ENCODE data around the gene NAALAD2. TPM values are rescaled to one million over a fixed set of nuclear protein-coding genes. Genes with fewer than 3 reads are reported as not detected.
"Not testable (repeated sequence)": the region's sequence is repeated elsewhere in the genome, so short reads cannot be mapped to it uniquely, and the experiment has no call there.

NAALAD2 gene
- total RNA-seq, 2 donors from 2014 or later: not detected

DNA sequence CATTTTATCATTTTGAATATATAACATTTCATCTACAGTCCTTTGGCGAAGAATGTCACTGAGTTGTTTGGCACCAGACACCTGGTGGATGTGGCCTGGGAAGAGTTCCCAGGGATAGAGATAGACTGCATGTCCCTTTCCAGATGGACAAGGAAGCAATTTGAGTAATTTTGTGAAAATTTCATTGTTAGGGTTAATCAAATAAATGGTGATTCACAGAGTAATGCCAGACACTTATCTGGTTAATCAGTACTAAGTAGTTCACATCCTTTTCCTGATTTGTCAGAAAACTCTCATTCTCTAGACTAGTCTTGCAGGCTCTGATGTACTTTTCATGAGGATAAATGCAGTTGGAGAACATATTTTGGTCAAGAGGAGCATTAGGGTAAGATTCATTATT, 41.6 kb downstream of the NAALAD2 start:
- ATAC-seq: no peak
- DNase-seq (ENCODE audit: low spot score in 2 of 2): no peak
- Mint-ChIP-seq H3K9me3 (no peaks in the 10 kb centered on the region), H3K27ac (no peak overlapping the region), H3K36me3 (no peaks in the 10 kb centered on the region)

DNA sequence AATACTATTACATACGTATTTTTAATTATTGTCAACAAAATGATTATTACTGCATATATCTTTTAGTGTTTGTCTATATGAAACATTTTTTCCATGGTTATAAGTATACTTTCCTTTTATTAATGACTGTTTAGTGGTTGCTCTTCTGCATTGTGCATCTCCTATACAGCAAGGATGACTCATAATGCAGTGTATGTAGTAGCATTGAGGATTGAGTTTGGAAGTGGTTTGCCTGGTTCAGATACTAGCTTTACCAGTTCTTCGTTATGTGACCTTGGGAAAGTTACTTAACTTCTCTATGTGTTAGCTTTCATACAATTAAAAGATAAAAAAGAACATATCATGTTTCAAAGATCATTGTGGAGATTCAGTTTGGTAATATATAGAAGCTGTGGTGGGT, 44.3 kb downstream of the NAALAD2 start:
- no peak overlapping the region for H3K27ac Mint-ChIP-seq

DNA sequence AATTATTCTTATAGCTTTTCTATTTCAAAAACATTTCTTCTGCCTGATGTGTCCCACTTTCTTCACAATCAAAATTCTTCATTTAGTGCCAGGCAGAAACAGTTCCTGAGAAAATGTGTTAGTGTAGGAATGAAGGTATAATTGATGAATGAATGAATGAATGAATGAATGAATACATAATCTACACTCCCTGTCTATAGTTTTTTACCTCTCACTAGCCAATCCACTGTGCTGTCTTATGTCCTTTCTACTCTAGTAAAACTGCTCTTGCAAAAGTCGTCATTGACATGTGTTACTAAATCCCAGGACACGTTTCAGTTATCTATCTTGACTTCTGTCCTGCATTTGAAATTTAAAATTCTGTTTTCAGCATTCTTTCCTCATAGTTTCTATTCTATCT, 45.5 kb downstream of the NAALAD2 start:
- Mint-ChIP-seq H3K36me3 (no peaks in the 10 kb centered on the region), H3K27ac (no peak overlapping the region)
- ATAC-seq: no peak

More for the DNA sequence above, 44.3 kb downstream of the NAALAD2 start:
- ATAC-seq (no peak), DNase-seq (ENCODE audit: low spot score in 2 of 2) (no peak)
- Mint-ChIP-seq H3K9me3 (no peaks in the 10 kb centered on the region), H3K36me3 (no peaks in the 10 kb centered on the region)

DNA sequence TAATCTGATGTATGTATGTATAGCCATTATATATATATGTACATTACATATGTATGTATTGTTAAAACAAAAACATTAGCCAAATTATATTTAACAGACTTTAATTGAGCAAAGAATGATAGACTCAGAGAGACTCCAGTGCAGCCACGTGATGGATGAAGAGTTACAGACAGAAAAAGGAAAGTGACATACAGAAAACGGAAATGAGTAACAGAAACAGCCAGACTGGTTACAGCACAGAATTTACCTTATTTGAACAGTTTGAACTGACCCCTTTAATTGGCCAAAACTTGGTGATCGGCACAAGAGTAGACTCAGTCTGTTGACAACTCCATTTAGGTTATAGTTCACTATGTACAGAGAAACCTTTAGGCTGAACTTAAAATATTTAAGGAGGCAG, 53.4 kb downstream of the NAALAD2 start:
- H3K27ac Mint-ChIP-seq: no peak overlapping the region
- no peaks in the 10 kb centered on the region for H3K9me3 Mint-ChIP-seq
- ATAC-seq (no peak), DNase-seq (ENCODE audit: low spot score in 2 of 2) (no peak)
- H3K36me3 Mint-ChIP-seq: peaks cover 0 to 6% of the 10 kb centered on the region in 2 donors

More for the DNA sequence above, 45.5 kb downstream of the NAALAD2 start:
- DNase-seq (ENCODE audit: low spot score in 2 of 2): no peak
- H3K9me3 Mint-ChIP-seq: no peaks in the 10 kb centered on the region

DNA sequence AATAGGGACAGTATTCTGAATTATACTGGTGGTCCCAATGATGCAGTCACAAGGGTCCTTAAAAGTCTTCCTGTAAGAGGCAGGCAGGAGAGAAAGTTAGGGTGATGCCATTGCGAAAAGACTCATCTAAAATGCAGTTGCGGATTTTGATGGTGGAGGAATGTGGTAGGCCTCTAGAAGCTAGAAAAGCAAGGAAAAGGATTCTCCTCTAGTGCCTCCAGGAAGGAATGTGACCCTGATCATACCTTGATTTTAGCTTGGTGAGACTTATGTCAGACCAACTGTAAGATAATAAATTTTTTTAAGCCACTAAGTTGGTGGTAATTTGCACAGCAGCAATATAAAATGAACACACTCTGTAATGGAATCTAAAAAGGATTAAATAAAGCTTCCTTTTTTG, 54.5 kb downstream of the NAALAD2 start:
- ATAC-seq (no peak), DNase-seq (ENCODE audit: low spot score in 2 of 2) (no peak)
- Mint-ChIP-seq H3K9me3 (no peaks in the 10 kb centered on the region), H3K27ac (no peak overlapping the region), H3K36me3 (peaks cover 0 to 6% of the 10 kb centered on the region in 2 donors)

DNA sequence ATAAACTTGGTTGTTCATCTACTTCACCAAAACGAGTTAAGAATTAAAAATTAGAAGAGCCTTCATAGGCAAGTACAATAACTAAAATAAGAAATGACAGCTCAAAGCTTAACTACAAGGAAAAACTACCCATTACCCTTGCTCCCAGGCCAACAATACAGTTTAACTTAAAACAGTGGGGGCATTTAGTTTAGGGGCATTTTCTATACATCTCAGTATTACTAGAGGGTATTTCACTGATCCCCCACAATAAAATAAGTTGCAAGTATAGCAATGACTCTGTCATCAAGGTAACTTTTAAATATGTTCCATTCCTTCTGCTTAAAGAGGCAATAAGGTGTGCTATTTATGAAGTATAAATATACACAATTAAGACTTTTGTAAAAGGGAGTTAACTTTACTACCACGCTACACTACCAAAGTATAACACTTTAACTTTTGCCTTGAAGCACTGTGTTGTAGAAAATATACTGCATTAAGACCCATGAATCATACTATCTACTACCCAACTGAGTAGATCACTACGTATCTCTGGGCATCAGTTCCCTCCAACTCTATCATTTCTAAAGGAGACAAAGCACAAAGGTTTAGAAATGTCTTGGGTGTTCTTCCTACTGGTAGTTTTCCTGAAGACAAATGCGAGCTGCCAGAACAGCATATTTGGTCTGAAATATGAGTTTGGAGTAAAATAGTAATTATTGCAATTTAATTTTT, 58.6 kb downstream of the NAALAD2 start:
- DNase-seq (ENCODE audit: low spot score in 2 of 2) (no peak), ATAC-seq (peak in 1 of 2 donors; percentile 44)
- peaks cover 0 to 12% of the 10 kb centered on the region in 2 donors for H3K36me3 Mint-ChIP-seq
- H3K27ac Mint-ChIP-seq: no peak overlapping the region
- H3K9me3 Mint-ChIP-seq: no peaks in the 10 kb centered on the region

DNA sequence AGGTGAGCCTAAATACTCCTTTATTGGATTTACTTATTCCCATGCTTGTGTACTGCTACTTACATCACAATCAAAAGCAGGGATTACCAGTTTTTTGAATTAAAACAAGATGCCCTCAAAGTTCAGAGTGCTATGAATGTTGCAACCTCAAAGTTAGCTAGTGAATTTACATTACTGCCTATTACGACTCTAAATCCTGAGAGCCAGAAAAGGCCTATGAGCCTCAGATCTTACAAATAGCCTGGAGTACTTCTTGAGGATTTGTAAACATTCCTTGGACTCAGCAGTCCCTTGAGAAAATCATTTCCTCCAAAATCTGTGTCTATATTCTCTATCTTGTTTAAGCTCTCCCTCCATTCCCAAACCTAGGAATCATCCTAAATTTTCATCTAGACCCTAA, 62.9 kb downstream of the NAALAD2 start:
- no peak for ATAC-seq
- peaks cover 4 to 13% of the 10 kb centered on the region in 2 donors for H3K36me3 Mint-ChIP-seq

DNA sequence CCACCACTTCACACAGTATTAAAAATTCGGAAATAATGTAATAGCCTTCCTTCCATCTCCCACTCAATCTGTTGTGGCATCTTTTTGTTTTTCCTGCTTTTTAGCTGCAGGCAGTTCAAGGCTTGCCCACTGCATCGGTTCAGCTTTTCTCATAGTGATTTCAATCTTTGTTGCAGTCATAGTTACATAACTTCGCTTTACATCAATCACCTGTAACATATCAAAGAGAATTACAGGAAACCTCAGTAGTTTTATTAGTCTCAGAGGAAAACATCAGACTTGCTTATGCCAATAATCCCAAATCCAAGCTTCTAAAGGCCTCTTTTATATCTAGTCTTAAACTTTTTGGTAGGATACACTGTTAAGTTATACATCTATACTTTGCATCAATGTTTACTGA, 67.9 kb downstream of the NAALAD2 start:
- Mint-ChIP-seq H3K36me3 (peaks cover 6 to 20% of the 10 kb centered on the region in 2 donors), H3K27ac (peak overlapping the region in 1 of 2 donors; percentile 9), H3K9me3 (no peaks in the 10 kb centered on the region)
- DNase-seq (ENCODE audit: low spot score in 2 of 2): no peak
- no peak for ATAC-seq

More for the DNA sequence above, 62.9 kb downstream of the NAALAD2 start:
- no peak for DNase-seq (ENCODE audit: low spot score in 2 of 2)
- H3K27ac Mint-ChIP-seq: no peak overlapping the region
- no peaks in the 10 kb centered on the region for H3K9me3 Mint-ChIP-seq

DNA sequence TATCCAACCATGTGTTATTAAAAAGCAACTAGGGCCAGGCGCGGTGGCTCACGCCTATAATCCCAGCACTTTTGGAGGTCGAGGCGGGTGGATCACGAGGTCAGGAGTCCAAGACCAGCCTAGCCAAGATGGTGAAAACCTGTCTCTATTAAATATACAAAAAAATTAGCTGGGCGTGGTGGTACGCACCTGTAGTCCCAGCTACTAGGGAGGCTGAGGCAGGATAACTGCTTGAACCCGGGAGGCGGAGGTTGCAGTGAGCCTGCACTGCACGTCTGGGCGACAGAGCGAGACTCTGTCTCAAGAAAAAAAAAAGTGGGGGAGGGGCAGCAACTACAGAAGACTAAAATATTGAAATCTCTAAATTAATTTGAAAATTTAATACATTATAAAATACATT, 69.9 kb downstream of the NAALAD2 start:
- Mint-ChIP-seq H3K27ac (no peak overlapping the region), H3K9me3 (no peaks in the 10 kb centered on the region), H3K36me3 (peaks cover 6 to 15% of the 10 kb centered on the region in 2 donors)
- ATAC-seq (no peak), DNase-seq (ENCODE audit: low spot score in 2 of 2) (no peak)

DNA sequence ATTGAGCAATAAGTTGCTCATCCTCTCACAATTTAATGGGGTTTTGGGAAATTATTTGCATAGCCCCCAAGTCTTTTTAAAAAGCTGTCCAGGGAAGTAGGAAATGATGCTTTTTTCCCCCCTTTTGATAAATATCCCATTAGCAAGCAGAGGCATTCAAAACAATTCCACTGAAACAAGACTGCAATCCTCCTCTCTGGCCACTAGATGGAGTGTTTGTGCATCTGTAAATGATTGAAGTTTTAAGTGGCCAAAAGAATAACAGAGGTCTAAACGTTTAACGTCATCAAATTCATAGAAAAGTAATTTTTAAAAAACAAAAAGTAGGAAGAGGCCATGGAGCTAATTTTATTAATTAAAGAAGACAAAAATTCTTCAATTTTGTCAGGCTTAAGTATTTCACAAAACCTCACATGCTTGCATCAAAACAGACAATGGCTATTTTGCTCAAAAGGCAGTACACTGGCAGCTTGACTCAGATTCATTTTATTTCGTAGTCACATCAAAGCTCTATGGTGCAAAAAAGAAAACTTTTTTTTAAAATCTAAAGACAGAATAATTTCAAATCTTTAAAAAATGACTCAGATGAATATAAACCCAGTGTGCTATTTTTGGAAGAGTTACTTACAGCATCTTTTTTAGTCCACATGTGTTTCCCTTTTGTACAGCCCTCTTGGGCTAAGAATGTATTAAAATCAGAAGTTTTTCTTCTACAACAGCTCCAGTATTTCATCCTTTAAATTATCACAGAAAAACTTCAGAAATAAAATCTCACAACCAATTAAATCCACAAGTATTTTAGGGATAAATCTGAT, 70.6 kb downstream of the NAALAD2 start:
- DNase-seq (ENCODE audit: low spot score in 2 of 2): no peak
- H3K27ac Mint-ChIP-seq: peak overlapping the region in 1 of 2 donors; percentile 54
- H3K36me3 Mint-ChIP-seq: peaks cover 6 to 15% of the 10 kb centered on the region in 2 donors
- no peaks in the 10 kb centered on the region for H3K9me3 Mint-ChIP-seq
- ATAC-seq: no peak

DNA sequence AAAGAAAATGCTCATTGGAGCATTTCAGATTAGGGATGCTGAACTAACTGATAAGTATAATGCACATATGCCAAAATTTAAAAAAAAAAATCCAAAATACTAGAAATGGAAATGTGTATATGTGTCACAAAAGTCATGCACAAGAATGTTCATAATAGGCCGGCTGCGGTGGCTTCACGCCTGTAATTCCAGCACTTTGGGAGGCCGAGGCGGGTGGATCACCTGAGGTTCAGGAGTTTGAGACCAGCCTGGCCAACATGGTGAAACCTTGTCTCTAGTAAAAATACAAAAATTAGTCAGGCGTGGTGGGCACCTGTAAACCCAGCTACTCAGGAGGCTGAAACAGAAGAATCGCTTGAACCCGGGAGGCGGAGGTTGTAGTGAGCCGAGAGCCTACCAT, 73.5 kb downstream of the NAALAD2 start:
- not testable (repeated sequence) for ATAC-seq; H3K27ac Mint-ChIP-seq; H3K9me3 Mint-ChIP-seq; H3K36me3 Mint-ChIP-seq; DNase-seq (ENCODE audit: low spot score in 2 of 2)

DNA sequence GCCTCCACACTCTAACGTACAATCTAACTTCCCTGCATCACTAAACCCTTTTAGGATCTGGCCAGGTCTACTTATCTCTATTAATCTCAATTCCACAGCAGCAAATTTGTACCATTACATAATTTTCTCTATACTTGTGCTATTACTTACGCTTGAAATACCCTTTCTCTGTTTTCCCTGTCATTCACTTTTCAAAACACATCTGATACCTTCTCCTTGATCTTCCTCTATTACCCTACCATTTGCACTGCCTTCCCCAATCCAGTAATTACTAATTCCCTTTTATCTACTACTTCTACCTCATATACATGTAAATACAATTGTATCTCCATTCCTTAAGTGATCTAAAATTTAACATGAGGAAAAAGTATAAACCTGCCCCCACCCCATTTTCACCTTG, 74.4 kb downstream of the NAALAD2 start:
- peaks cover 0 to 12% of the 10 kb centered on the region in 2 donors for H3K36me3 Mint-ChIP-seq
- no peak for ATAC-seq
- DNase-seq (ENCODE audit: low spot score in 2 of 2): no peak
- peak overlapping the region in 1 of 2 donors; percentile 72 for H3K27ac Mint-ChIP-seq
- H3K9me3 Mint-ChIP-seq: no peaks in the 10 kb centered on the region

DNA sequence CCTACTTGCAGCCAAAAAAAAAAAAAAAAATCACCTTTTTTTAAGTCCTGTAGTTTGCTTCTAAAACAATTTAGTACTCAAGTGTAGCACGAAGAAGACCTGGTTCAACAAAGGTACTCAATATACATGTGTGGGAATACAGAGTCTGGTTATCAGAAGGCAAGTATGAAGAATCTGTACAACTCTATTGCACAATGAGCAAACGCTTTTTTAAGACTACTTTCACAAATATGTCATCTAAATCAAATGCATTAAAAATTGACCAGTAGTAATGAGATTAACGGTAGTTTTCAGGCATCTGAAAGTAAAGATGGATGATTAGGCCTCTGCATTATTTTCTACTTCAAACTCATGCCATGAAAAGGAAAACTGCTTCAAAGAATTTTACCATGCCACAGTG, 78.9 kb downstream of the NAALAD2 start:
- Mint-ChIP-seq H3K27ac (peak overlapping the region in 1 of 2 donors; percentile 80), H3K36me3 (peaks cover 4 to 15% of the 10 kb centered on the region in 2 donors), H3K9me3 (no peaks in the 10 kb centered on the region)
- DNase-seq (ENCODE audit: low spot score in 2 of 2) (no peak), ATAC-seq (no peak)

DNA sequence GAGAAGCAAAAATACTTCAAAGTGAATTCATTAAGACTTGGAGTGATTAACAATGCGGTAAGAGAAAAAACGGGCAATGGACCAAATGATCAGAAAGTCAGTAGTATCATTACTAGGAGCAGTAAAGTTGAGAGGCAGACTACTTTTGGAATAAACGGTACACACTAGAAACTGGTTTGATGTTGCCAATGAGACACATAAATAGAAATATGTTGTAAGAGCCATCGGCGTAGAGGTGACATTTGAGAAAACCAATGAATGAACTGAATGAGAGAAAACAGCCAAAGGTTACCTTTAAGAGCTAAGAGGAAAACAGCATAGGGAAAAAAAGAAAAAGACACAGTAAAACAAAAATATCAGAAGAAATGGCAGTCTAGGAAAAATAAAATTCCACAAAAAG, 82.1 kb downstream of the NAALAD2 start:
- Mint-ChIP-seq H3K27ac (peak overlapping the region in 1 of 2 donors; percentile 75), H3K36me3 (peaks cover 26 to 39% of the 10 kb centered on the region in 2 donors), H3K9me3 (peaks cover 0 to 4% of the 10 kb centered on the region in 2 donors)
- DNase-seq (ENCODE audit: low spot score in 2 of 2) (no peak), ATAC-seq (no peak)

DNA sequence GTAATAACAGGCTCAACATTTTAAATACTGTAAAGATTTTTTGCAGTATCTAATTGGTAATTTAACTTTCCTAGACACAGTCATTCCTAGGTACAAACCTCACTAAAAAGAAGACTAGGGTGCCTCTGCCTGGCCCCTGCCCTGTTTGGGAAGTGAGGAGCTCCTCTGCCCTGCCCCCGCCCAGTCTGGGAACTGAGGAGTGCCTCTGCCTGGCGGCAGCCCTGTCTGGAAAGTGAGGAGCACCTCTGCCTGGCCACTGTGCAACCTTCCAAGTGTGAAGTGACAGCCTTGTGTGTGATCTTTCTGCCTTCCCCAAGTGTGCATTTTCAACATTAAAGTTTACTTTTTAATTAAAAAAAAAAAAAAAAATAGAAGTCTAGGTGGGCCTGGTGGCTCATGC, 84.1 kb downstream of the NAALAD2 start:
- Mint-ChIP-seq H3K36me3 (peaks cover 43 to 45% of the 10 kb centered on the region in 2 donors), H3K27ac (no peak overlapping the region), H3K9me3 (peaks cover 0 to 4% of the 10 kb centered on the region in 2 donors)
- no peak for ATAC-seq
- DNase-seq (ENCODE audit: low spot score in 2 of 2): no peak

DNA sequence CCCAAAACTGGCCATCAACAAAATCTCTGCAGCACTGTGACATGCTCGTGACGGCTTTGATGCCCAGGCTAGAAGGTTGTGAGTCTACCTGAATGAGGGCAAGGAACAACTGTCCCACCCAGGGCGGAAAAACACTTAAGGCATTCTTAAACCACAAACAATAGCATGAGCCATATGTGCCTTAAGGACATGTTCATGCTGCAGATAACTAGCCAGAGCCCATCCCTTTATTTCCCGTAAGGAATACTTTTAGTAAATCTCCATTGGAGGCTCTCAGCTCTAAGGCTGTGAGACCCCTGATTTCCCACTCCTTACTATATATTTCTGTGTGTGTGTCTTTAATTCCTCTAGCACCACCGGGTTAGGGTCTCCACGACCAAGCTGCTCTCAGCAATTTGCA, 85.0 kb downstream of the NAALAD2 start:
- Mint-ChIP-seq H3K9me3 (peaks cover 0 to 4% of the 10 kb centered on the region in 2 donors), H3K36me3 (peaks cover 42 to 44% of the 10 kb centered on the region in 2 donors), H3K27ac (peak overlapping the region; percentile 66 to 98)
- DNase-seq (ENCODE audit: low spot score in 2 of 2): no peak
- ATAC-seq: no peak

DNA sequence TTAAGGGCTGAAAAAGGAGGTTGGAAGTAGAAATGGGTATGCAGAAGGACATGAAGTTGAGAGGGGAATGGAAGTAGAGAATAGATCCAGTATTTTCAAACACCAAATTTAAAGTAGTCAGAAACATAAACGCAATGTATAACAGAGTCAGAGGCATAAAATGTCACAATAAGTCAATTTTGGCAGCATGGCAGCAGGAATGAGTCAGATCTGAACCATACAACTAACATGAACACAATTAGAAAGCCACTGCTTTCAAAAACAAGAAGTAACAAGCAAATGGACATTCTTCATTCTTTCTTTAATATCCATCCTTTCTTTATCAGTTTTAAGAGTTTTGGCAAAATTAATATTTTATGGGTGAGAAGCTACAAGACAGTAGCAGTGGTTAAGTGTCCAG, 85.9 kb downstream of the NAALAD2 start:
- no peak for ATAC-seq
- H3K36me3 Mint-ChIP-seq: peaks cover 42 to 44% of the 10 kb centered on the region in 2 donors
- no peak for DNase-seq (ENCODE audit: low spot score in 2 of 2)
- peaks cover 0 to 4% of the 10 kb centered on the region in 2 donors for H3K9me3 Mint-ChIP-seq
- H3K27ac Mint-ChIP-seq: peak overlapping the region; percentile 66 to 98

All from activated naive CD4-positive, alpha-beta T cell treated with anti-CD3 and anti-CD28 coated beads, Interleukin-2, amount 50 U/mL, for 72 hours (primary cell).